ENCODE measurements around the gene SMIM7. TPM values are rescaled to one million over a fixed set of nuclear protein-coding genes. Genes with fewer than 3 reads are reported as not detected.
A peak's percentile ranks its signal among the peaks of the same experiment; 100 is the strongest.
"Not testable (repeated sequence)": the region's sequence is repeated elsewhere in the genome, so short reads cannot be mapped to it uniquely, and the experiment has no call there.

Gene SMIM7
- total RNA-seq = 44.5 TPM

GRCh38 chr19:16659832-16660708, at the start of gene SMIM7:
Gene SMIM7 (minus strand): TSS chr19:16660144. CDS start chr19:16660110, 34 bp downstream.
- DNase-seq = peak; percentile 98

DNA sequence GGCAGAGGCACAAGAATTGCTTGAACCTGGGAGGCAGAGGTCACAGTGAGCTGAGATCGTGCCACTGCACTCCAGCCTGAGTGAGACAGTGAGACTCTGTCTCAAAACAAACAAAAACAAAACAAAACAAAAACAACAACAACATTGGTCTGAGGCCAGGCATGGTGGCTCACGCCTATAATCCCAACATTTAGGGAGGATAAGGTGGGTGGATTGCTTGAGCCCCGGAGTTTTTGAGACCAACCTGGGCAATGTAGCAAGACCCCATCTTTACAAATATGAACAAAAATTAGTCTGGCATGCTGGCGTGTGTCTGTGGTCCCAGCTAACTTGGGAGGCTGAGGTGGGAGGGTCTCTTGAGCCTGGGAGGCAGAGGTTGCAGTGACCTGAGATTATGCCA, 43.7 kb upstream of the SMIM7 start:
- DNase-seq = no peak

DNA sequence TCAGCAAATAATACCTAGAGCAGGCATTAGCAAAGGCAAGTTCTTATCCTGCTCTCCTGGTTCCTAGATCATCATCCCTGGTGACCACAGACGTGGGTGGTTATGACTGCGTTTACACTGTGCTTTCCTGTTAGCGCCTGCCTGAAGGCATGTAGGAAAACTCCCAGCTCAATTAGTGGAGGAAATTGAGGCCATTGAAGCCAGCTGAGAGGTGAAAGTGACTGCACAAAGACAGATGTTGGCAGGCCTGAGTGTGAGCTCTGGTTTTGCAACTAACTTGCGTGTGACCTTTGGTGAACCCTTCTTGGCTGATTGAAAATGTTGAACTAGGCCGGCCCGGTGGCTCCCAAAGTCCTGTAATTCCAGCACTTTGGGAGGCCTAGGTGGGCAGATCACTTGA, 42.2 kb upstream of the SMIM7 start:
- DNase-seq = no peak

DNA sequence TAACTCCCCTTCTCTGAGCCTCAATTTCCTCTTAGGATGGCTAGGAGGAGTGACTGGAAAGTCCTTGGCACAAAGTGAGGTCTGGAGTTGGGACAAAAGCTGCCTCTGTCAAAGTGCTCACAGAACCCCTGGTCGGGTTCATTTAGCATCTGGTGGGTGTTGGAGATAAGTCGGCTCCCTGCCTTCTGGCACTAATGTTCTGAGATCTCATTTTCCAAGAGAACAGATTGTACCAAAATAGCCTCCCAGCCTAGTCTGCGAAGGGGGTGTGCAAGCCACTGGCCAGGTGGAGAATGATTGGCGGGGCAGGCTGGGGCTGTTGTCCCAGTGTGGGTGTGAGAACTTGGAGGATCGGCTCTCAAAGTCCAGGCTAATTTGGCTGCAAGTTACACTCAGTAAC, 39.0 kb upstream of the SMIM7 start:
- DNase-seq = peak; percentile 5

- no peak for DNase-seq
Measured at GRCh38 chr19:16688084-16688483, 28.1 kb upstream of the SMIM7 start.

DNA sequence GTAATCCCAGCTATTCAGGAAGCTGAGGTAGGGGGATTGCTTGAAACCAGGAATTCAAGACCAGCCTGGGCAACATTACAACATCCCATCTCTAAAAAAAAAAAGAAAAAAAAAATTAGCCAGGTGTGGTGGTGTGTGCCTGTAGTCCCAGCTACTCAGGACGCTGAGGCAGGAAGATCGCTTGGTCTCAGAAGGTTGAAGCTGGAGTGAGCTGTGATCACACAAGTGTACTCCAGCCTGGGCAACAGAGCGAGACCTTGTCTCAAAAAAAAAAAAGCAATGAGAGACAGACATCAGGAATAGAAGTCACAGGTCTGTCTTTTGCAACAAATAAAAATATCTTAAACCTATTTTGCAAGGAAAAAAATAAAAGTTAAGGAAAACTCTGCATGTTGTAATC, 24.3 kb upstream of the SMIM7 start:
- no peak for DNase-seq

- DNase-seq = no peak
Measured at GRCh38 chr19:16682539-16682938, 22.6 kb upstream of the SMIM7 start.

- DNase-seq = no peak
Measured at GRCh38 chr19:16679811-16680210, 19.9 kb upstream of the SMIM7 start.

- DNase-seq = no peak
Measured at GRCh38 chr19:16678498-16678897, 18.6 kb upstream of the SMIM7 start.

DNA sequence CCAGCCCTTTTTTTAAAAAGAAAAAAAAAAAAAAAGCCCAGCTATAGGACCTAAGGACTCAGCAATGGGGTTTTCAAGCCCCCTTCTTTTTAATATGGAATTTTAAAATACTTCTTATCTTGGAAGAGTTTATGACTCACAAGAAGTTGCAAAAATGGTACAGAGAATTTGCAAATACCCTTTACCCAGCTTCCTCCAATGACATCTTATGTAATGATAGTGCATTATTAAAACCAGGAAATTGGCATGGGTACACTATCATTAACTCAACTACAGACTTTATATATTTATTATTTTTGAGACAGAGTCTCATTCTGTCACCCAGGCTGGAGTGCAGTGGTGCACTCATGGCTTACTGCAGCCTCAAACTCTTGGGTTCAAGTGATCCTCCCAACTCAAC, 17.1 kb upstream of the SMIM7 start:
- no peak for DNase-seq

DNA sequence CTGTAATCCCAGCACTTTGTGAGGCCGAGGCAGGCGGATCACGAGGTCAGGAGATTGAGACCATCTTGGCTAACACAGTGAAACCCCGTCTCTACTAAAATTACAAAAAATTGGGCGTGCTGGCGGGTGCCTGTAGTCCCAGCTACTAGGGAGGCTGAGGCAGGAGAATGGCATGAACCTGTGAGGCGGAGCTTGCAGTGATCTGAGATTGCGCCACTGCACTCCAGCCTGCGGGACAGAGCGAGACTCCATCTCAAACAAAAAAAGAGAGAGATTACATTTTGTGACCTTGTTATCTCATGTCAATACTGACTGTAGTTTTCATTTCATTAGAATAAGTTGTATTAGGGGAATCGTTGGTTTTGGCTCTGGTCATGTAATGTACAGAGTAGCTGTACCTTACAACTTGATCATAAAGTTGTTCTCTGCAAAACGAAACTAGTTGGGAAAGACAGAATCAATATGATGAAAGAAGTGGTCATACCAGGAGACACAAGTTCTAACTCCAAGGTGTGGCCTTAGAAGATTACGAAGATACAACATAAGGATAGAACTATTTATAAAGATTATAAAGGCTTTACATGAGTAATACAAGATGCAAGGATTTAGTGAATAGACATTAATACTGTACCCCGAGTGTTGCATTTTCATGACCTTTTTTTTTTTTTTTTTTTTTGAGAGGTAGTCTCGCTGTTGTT, 16.3 kb upstream of the SMIM7 start:
- no peak for DNase-seq

- DNase-seq = not testable (repeated sequence)
Measured at GRCh38 chr19:16673839-16674238, 13.9 kb upstream of the SMIM7 start.

DNA sequence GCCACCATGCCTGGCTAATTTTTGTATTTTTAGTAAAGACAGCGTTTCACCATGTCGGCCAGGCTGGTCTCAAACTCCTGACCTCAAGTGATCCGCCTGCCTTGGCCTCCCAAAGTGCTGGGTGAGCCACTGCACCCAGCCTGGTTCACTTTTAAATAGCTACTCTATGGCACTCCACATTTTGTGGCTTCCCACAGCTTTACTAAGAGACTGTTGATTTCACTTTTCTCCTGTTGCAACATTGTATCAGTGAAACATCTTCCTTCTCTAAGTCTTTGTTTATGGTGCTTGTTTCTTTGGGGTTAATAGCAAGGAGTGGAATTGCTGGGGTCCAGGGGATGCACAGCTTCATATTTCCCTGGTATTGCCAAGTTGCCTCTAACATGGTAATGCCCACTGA, 13.3 kb upstream of the SMIM7 start:
- no peak for DNase-seq

- no peak for DNase-seq
Measured at GRCh38 chr19:16671652-16672274, 11.8 kb upstream of the SMIM7 start.

DNA sequence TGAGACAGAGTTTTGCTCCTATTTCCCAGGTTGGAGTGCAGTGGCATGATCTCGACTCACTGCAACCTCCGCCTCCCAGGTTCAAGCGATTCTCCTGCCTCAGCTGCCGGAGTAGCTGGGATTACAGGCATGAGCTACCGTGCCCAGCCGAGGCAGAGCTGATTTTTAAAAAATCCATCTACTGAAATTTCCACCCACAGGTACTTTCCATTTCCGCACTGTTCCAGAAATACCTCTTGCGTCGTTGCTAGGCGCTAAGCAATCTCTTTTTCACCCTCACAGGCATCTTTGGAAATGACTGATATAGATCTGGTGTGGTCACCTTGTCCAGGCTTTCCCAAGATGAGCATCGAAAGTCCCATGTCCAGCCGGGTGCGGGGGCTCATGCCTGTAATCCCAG, 10.3 kb upstream of the SMIM7 start:
- DNase-seq = no peak

GRCh38 chr19:16668702-16669101, 8.8 kb upstream of the SMIM7 start:
- not testable (repeated sequence) for DNase-seq

- no peak for DNase-seq
Measured at GRCh38 chr19:16668176-16668575, 8.2 kb upstream of the SMIM7 start.

DNA sequence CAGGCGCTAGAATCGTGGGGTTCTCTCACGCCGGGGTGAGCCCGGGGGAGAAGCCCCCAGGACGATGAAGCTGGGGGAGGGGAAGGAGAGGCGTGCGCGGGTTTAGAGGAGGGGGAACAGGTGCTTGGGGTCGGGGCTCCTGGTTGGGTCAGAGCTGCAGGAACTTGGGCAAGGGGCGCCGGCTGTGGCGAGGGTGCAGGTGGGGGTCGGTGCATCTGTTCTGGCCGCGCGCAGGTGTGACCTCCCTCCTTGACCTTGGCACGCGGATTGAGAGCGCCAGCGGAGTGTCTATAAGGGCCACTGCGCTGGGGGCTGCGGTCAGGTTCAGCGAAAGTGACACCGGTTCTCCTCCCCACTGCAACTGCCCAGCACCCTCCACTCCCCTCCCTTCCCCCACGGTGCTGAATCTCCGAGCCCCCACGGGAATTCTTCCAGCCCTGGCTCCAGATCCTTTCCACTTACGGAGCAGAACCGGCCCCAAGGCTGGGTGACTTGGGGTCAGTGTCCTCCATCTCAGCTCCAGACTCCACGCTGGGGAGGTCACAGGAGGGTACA, 1.6 kb upstream of the SMIM7 start:
- no peak for DNase-seq

- DNase-seq = peak; percentile 16
Measured at GRCh38 chr19:16660763-16661479, 977 bp upstream of the SMIM7 start, which contains the start of gene TMEM38A. Gene TMEM38A (plus strand): TSS chr19:16661139. CDS start chr19:16661218, 79 bp downstream.

GRCh38 chr19:16659464-16659831, 496 bp downstream of the SMIM7 start:
- no peak for DNase-seq

- DNase-seq = no peak
Measured at GRCh38 chr19:16657384-16657783, 2.6 kb downstream of the SMIM7 start.

DNA sequence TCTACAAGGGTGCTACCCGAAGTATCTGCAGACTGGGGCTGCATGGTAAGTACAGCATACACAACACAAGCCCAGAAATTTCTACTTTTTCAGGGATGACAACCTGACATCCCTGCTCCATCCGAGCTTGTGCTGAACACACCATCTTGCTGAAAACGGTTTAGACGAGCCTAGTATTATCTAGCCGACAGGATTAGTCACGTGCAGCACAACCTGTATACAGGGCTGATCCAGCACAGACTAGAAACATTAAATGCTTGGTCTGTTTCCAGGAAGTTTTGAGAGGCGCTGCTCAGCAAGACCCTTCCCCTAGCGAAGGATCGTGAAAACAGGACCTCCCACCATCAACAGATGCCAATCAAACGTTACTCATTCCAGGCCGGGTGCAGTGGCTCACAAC, 4.2 kb downstream of the SMIM7 start:
- DNase-seq = no peak

All from occipital lobe (tissue), 2 donors.